Mucosa of gallbladder (tissue), 1 donor: ENCODE measurements around the gene EMILIN1. TPM values are rescaled to one million over a fixed set of nuclear protein-coding genes. Genes with fewer than 3 reads are reported as not detected.
"Not testable (repeated sequence)": the region's sequence is repeated elsewhere in the genome, so short reads cannot be mapped to it uniquely, and the experiment has no call there.

Experiments used
- DNase-seq: peaks from one replicate; pipeline ENCODE4 v3.0.0-alpha.2; 2020; ENCODE audit warnings: low spot score
- total RNA-seq: library from RNA; stranded (reverse); gene quantifications from one replicate; pipeline ENCODE4 v1.2.1, GENCODE V29; 2021
- donor health status: DM: no; HTN: no; CAD: no.

The EMILIN1 gene
- total RNA-seq, 1 donor from 2014 or later, result 210 TPM

GRCh38 chr2:27094353-27094984 is 16.1 kb downstream of the EMILIN1 start:
- no peak for DNase-seq

DNA sequence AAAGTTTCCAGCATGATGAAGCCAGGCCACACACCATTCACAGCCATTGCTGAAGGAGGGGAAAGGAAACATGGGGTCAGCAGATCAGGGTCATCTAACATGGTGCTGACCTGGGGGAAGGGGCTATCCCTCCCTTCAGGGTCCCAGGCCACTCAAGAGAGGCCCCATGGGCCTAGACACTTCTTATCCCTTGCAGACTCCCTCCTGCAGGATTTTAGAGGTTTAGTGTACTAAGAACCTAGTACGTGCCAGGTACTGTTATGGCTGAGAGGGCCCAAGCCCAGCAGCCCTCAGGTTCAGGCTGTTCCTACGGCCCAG is 17.0 kb downstream of the EMILIN1 start:
- no peak for DNase-seq

DNA sequence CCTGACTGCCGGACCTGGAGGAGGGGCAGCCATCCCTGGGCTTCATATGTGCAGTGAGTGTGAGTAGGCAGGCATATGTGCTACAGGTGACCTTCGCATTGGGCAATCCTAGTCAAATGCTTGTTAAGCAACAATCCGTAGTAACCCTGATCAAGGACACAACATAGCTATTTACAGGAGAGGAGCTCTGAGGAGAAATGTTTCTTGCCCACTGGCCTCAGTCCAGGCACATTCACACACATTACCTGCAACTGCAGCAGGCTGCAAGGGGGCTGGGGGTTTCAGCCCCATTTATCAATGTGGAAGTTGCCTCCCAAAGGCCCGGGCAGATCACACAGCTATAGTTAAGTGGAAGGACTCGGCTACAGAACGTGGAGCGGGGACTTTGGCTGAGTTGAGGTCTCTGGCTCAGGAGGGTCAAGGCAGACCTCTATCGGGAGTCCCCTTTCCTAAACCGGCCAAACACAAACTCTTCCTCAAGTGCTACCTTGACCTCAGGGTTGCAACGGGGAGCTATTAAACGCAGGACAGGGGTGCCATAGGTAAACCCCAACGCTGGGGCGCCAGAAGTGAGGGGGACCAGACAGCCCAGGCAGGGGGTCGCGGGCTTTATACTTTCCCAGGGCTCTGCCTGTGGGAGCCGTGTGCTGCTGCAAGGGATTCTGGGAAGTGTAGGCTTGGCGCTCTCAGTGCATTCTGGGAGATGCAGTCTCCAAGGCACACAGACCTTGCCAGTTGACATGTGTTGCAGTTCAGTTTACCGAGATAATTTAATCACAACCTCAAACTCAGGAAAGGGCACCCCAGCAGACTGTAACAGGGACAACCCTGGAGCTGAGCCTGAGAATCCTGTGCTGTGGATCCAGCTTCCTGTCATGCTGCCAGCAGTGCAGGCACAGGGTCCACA is 17.6 kb downstream of the EMILIN1 start:
- DNase-seq, result peak; percentile 63

DNA sequence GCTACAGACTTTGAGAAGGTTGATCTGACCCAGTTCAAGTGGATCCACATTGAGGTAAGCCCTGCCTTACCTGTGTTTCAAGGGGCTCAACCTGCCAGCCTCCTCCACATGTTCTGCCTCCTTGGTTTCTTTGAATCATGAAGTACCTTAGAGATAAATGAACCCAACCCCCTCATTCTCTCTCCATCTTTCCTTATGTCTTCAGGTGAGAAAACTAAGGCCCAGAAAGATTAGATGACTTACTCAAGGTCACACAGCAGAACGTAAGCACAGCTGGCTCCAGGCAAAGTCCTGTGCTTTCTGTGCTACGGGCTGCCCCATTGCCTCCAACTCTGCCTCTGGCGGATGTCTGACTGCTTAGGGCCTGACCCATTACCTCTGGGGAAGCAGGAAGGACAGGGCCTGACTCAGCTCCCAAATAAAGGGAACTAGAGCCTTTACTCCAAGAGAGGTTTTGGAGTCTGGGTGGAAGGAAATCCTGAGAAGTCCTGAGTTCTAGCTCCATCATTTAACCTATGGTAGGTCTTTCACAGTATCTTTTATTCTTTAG is 18.4 kb downstream of the EMILIN1 start:
- no peak for DNase-seq

GRCh38 chr2:27097341-27097740 is 18.9 kb downstream of the EMILIN1 start:
- no peak for DNase-seq

GRCh38 chr2:27099334-27099955 is 21.0 kb downstream of the EMILIN1 start:
- no peak for DNase-seq

DNA sequence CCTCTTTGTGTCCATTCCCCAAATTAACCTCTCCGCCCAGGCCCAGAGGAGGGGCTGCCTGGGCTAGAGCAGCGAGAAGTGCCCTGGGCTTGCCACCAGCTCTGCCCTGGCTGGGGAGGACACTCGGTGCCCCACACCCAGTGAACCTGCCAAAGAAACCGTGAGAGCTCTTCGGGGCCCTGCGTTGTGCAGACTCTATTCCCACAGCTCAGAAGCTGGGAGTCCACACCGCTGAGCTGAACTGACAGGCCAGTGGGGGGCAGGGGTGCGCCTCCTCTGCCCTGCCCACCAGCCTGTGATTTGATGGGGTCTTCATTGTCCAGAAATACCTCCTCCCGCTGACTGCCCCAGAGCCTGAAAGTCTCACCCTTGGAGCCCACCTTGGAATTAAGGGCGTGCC is 21.6 kb downstream of the EMILIN1 start:
- DNase-seq, result no peak

DNA sequence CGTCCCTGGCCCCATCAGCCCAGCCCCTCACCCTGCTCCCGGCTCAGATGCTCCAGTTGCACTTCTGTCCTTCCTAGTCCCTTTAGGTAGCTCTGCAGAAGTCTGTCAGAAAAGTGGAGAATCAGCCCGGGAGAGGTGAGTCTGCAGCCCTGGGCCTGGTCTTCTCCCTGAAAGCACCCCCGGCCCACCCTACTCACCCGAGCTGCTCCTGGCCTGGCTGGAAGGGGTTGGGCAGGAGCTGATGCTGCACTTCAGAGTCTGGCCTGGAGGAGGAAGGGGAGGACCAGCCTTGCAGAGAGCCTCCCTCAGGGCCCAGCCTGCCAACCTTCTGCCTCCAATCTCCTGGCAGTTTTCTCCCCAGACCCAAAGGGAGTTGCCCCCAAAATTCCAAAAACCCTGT is 23.9 kb downstream of the EMILIN1 start:
- DNase-seq, result no peak

DNA sequence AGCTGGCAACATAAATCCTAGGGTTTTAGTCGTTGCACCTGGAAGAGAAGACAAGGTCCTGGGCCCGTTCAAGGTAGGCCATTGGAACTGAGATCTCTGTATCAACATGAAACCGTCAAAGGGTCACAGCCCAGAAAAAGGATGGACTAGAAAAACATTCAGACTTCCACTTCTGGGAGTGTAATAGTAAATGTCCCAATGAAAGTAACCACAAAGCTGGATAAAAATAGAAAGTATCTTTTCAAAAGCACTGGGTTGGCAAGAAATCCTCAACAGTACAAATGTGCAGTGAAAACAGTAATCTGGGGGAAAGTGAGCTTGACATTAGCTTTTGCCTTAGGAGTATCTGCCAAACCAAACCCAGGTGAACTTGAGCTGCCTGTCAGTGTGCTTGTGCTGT is 27.6 kb downstream of the EMILIN1 start:
- DNase-seq, result no peak

DNA sequence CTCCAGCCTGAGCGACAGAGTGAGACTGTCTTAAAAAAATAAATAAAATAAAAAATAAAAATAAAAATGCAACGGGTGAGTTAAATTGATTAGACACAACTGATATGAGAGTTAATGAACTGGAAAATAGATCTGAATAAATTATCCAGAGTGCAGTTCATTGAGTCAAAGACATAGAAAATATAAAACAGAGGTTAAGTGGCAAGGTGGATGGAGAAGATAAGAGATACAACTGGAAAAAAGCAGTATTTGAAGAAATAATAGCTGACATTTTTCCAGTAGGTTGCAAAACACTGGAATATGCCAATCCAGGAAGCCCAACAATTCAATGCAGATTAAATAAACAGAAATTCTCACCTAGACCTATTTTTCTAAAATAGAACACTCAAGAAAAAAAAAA is 29.8 kb downstream of the EMILIN1 start:
- no peak for DNase-seq

DNA sequence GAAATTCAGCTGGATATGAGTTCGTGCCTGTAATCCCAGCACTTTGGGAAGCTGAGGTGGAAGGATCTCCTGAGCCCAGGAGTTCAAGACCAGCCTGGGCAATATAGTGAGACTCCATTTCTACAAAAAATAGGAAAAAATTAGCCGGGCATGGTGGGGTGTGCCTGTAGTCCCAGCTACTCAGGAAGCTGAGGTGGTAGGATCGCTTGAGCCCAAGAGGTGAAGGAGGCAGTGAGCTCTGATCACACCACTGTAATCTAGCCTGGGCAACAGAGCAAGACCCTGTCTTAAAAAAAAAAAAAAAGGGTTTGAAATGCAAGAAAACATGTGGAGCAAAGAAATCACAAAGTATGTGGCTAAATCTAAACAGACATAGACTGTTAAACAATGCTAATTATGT is 30.7 kb downstream of the EMILIN1 start:
- no peak for DNase-seq

- not testable (repeated sequence) for DNase-seq
These were observed 32.4 kb downstream of the EMILIN1 start for GRCh38 chr2:27110603-27111352.

DNA sequence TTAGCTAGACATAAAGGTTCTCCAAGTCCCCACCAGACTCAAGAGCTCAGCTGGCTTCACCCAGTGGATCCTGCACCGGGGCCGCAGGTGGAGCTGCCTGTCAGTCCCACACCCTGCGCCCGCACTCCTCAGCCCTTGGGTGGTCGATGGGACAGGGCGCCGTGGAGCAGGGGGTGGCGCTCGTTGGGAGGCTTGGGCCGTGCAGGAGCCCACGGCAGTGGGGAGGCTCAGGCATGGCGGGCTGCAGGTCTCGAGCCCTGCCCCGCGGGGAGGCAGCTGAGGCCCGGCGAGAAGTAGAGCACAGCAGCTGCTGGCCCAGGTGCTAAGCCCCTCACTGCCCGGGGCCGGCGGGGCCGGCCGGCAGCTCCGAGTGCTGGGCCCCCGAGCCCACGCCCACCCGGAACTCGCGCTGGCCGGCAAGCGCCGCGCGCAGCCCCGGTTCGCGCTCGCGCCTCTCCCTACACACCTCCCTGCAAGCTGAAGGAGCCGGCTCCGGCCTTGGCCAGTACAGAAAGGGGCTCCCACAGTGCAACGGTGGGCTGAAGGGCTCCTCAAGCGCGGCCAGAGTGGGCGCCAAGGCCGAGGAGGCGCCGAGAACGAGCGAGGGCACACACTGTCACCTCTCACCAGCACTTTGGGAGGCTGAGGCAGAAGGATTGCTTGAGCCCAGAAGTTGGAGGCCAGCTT is 33.1 kb downstream of the EMILIN1 start:
- DNase-seq, result not testable (repeated sequence)

GRCh38 chr2:27115519-27115918 is 37.1 kb downstream of the EMILIN1 start:
- DNase-seq, result no peak

- no peak for DNase-seq
These were observed 39.6 kb downstream of the EMILIN1 start for GRCh38 chr2:27117995-27118524.

GRCh38 chr2:27118525-27119329 is 40.3 kb downstream of the EMILIN1 start, which contains the start of gene CGREF1:
Gene CGREF1 (minus strand): TSS chr2:27119128. CDS start chr2:27104366, 14,762 bp downstream.
- no peak for DNase-seq

GRCh38 chr2:27119330-27119670 is 40.9 kb downstream of the EMILIN1 start:
- not testable (repeated sequence) for DNase-seq

DNA sequence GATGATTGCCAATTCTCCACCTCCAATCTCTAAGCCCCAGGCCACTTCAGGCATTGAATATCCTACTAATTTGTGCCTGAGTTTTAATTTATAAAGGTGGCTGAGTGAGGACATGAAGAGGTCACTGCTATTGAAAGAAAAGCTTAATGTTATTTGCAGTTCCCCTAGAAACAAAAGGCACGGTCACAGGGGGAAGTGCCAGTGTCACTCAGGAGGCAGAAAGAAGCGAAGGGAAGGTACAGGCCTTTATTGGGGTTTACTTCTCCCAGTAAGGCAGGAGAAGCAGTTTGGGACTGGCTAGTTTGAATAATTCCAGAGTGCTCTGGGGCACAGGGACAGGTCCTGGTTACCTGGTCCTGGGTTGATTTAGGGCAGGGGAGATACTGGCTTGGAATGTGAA is 43.5 kb downstream of the EMILIN1 start:
- DNase-seq, result no peak

- no peak for DNase-seq
These were observed 44.4 kb downstream of the EMILIN1 start for GRCh38 chr2:27122791-27123190.
